ENCODE results near the gene LPCAT1. TPM values are rescaled to one million over a fixed set of nuclear protein-coding genes. Genes with fewer than 3 reads are reported as not detected.

Gene LPCAT1
- total and polyA plus RNA-seq, 2 of the 13 experiments (the other 11 are each of a cell fraction or from before 2014, with no cell fraction given): 29.8 to 90.6 TPM

DNA sequence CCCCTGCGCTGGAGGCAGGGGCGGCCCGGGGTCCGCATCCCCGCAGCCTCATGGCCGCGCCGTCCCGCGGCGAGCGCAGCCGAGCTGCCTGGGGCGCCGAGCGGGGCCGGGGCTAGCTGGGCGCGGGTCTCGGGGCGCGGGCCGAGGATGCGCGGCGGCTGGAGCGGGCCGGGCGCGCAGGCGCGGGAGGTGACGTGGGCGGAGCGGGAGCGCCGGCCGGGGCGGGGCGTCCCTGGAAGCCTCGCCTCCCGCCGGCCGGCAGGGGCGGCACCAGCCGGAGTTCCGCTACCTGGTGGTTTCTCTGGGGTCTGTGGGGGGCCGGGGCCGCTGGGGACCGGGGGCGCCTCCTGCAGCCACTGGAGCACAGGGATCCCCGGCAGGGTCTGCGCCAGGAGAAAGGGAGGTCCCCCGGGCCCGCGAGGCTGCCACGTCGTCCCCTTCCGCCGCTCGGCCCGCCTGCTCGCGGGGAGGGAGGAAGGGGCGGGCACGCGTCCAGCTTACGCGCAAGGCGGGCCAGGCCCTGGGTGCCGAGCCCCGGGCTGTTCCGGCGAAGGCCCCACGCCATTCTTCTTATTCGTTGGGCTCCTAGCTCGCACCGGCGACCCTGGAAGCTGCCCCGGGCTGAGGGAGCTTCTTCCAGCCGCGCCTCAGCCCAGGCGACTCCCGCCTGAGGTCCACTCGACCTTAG is at the start of gene LPCAT1 (continued):
- peak; percentile 29 for TF ChIP-seq SRSF1 (optimal IDR thresholded peaks at IDR 0.05; ENCODE audit: low read depth, low read length)
- TF ChIP-seq PAX8 (CRISPR knock-in tag; IDR thresholded peaks at IDR 0.05; ENCODE audit: borderline replicate concordance): no peak
- TF ChIP-seq, protein P1, sequence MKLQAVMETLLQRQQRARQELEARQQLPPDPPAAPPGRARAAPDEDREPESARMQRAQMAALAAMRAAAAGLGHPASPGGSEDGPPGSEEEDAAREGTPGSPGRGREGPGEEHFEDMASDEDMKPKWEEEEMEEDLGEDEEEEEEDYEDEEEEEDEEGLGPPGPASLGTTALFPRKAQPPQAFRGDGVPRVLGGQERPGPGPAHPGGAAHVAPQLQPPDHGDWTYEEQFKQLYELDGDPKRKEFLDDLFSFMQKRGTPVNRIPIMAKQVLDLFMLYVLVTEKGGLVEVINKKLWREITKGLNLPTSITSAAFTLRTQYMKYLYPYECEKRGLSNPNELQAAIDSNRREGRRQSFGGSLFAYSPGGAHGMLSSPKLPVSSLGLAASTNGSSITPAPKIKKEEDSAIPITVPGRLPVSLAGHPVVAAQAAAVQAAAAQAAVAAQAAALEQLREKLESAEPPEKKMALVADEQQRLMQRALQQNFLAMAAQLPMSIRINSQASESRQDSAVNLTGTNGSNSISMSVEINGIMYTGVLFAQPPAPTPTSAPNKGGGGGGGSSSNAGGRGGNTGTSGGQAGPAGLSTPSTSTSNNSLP (IDR thresholded peaks at IDR 0.05; ENCODE audit: low read depth, low read length): no peak
- no peak for TF ChIP-seq KLF9 (CRISPR knock-in tag; IDR thresholded peaks at IDR 0.05; ENCODE audit: low read depth)
- peak; percentile 62 for TF ChIP-seq SP4 (CRISPR knock-in tag; IDR thresholded peaks at IDR 0.05)
- no peak for TF ChIP-seq SP1 (IDR thresholded peaks at IDR 0.05)
- peak; percentile 72 for TF ChIP-seq SP1 (CRISPR knock-in tag; IDR thresholded peaks at IDR 0.05)
- TF ChIP-seq GATAD2A (CRISPR knock-in tag; IDR thresholded peaks at IDR 0.05): no peak
- peak; percentile 36; the same call in 1 of the 2 replicates for TF ChIP-seq ADNP (CRISPR knock-in tag; IDR thresholded peaks at IDR 0.05)
- TF ChIP-seq, protein P2, sequence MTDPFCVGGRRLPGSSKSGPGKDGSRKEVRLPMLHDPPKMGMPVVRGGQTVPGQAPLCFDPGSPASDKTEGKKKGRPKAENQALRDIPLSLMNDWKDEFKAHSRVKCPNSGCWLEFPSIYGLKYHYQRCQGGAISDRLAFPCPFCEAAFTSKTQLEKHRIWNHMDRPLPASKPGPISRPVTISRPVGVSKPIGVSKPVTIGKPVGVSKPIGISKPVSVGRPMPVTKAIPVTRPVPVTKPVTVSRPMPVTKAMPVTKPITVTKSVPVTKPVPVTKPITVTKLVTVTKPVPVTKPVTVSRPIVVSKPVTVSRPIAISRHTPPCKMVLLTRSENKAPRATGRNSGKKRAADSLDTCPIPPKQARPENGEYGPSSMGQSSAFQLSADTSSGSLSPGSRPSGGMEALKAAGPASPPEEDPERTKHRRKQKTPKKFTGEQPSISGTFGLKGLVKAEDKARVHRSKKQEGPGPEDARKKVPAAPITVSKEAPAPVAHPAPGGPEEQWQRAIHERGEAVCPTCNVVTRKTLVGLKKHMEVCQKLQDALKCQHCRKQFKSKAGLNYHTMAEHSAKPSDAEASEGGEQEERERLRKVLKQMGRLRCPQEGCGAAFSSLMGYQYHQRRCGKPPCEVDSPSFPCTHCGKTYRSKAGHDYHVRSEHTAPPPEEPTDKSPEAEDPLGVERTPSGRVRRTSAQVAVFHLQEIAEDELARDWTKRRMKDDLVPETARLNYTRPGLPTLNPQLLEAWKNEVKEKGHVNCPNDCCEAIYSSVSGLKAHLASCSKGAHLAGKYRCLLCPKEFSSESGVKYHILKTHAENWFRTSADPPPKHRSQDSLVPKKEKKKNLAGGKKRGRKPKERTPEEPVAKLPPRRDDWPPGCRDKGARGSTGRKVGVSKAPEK (CRISPR knock-in tag; IDR thresholded peaks at IDR 0.05; ENCODE audit: borderline replicate concordance): no peak
- no peak for TF ChIP-seq ZNF589 (CRISPR knock-in tag; conservative IDR thresholded peaks at IDR 0.05)
- TF ChIP-seq, protein P3, sequence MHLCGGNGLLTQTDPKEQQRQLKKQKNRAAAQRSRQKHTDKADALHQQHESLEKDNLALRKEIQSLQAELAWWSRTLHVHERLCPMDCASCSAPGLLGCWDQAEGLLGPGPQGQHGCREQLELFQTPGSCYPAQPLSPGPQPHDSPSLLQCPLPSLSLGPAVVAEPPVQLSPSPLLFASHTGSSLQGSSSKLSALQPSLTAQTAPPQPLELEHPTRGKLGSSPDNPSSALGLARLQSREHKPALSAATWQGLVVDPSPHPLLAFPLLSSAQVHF (CRISPR knock-in tag; IDR thresholded peaks at IDR 0.05): no peak
- peak; percentile 75; the same call in 1 of the 2 replicates for TF ChIP-seq ZNF564 (CRISPR knock-in tag; IDR thresholded peaks at IDR 0.05)
- no peak; the same call in 1 of the 2 replicates for TF ChIP-seq ZNF766 (CRISPR knock-in tag; IDR thresholded peaks at IDR 0.05; ENCODE audit: borderline replicate concordance)
- TF ChIP-seq ZNF124 (CRISPR knock-in tag; IDR thresholded peaks at IDR 0.05): no peak
- no peak for TF ChIP-seq SIX1 (CRISPR knock-in tag; IDR thresholded peaks at IDR 0.05; ENCODE audit: borderline replicate concordance)
- TF ChIP-seq ZNF331 (CRISPR knock-in tag; IDR thresholded peaks at IDR 0.05): peak; percentile 34; the same call in 1 of the 2 replicates
- TF ChIP-seq, protein P4, sequence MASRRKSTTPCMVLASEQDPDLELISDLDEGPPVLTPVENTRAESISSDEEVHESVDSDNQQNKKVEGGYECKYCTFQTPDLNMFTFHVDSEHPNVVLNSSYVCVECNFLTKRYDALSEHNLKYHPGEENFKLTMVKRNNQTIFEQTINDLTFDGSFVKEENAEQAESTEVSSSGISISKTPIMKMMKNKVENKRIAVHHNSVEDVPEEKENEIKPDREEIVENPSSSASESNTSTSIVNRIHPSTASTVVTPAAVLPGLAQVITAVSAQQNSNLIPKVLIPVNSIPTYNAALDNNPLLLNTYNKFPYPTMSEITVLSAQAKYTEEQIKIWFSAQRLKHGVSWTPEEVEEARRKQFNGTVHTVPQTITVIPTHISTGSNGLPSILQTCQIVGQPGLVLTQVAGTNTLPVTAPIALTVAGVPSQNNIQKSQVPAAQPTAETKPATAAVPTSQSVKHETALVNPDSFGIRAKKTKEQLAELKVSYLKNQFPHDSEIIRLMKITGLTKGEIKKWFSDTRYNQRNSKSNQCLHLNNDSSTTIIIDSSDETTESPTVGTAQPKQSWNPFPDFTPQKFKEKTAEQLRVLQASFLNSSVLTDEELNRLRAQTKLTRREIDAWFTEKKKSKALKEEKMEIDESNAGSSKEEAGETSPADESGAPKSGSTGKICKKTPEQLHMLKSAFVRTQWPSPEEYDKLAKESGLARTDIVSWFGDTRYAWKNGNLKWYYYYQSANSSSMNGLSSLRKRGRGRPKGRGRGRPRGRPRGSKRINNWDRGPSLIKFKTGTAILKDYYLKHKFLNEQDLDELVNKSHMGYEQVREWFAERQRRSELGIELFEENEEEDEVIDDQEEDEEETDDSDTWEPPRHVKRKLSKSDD (CRISPR knock-in tag; IDR thresholded peaks at IDR 0.05; ENCODE audit: low read depth): 0 out of 2 replicates have a peak, but pooled peaks have one; percentile 40
- no peak for TF ChIP-seq TOPORS (CRISPR knock-in tag; IDR thresholded peaks at IDR 0.05)

Data from HepG2 (cell line).